Measurements from ENCODE around the gene GGCT. TPM values are rescaled to one million over a fixed set of nuclear protein-coding genes. Genes with fewer than 3 reads are reported as not detected.

GGCT gene
- total RNA-seq, 3 donors from 2014 or later, result 29.9 to 50.2 (median 32.8) TPM

GRCh38 chr7:30465046-30465810 is 39.4 kb downstream of the GGCT start:
- H3K4me1 ChIP-seq (ENCODE audit: low read depth), result peaks cover 20% of the 10 kb centered on the region
- ATAC-seq (no peak), DNase-seq (no peak)
- H3K36me3 ChIP-seq (ENCODE audit: low read depth), result no peaks in the 10 kb centered on the region
- no peak for TF ChIP-seq CTCF (IDR thresholded peaks at IDR 0.05)
- H3K9me3 ChIP-seq, result no peaks in the 10 kb centered on the region
- intact Hi-C loops (cut with DNase I, micrococcal nuclease), result no loop called here
- H3K4me3 ChIP-seq, result no peak overlapping the region

- no peak overlapping the region for H3K4me3 ChIP-seq
- H3K9me3 ChIP-seq, result no peaks in the 10 kb centered on the region
- intact Hi-C loops (cut with DNase I, micrococcal nuclease), result no loop called here
- H3K36me3 ChIP-seq (ENCODE audit: low read depth), result no peaks in the 10 kb centered on the region
- DNase-seq (no peak), ATAC-seq (no peak)
- H3K4me1 ChIP-seq (ENCODE audit: low read depth), result peaks cover 17% of the 10 kb centered on the region
- TF ChIP-seq CTCF (IDR thresholded peaks at IDR 0.05), result no peak
Observed at GRCh38 chr7:30464231-30464671, 40.4 kb downstream of the GGCT start.

DNA sequence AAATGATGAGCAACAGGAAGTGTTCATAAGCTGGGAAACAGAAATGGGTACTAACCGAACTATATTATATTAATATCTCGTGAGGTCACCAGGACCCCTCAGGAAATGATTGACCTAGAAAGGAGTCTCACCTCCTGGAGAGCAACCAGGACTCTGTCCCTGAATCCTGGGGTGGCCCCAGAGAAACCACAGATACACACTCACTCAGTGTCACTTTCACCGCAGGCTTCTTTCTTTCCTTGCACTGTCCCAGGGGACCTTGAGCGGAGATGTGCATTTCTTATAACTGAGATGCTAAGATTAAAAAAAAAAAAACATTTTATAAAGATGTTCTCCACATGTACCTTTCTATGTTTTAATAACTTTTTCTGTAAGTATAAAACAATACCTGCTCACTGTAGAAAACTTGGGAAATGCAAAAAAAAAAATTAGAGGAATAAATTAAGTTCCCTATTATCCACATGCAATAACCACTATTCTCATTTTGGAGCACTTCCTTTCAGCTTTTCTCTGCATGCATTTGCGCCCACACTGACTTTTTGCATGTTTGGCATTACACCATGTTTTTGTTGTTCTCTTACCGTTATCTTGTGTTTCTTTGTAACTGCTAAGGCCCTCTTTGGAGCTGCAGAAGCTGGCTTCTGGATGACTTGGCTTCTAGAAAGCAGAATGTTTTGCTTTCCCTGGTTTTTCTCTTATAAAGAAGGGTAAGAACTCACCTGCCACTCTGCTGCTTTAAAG is 41.1 kb downstream of the GGCT start:
- peaks cover 16% of the 10 kb centered on the region for H3K4me1 ChIP-seq (ENCODE audit: low read depth)
- no peak overlapping the region for H3K4me3 ChIP-seq
- TF ChIP-seq CTCF (IDR thresholded peaks at IDR 0.05), result no peak
- no peaks in the 10 kb centered on the region for H3K9me3 ChIP-seq
- intact Hi-C loops (cut with DNase I, micrococcal nuclease), result no loop called here
- no peak for DNase-seq
- no peaks in the 10 kb centered on the region for H3K36me3 ChIP-seq (ENCODE audit: low read depth)
- ATAC-seq, result no peak

DNA sequence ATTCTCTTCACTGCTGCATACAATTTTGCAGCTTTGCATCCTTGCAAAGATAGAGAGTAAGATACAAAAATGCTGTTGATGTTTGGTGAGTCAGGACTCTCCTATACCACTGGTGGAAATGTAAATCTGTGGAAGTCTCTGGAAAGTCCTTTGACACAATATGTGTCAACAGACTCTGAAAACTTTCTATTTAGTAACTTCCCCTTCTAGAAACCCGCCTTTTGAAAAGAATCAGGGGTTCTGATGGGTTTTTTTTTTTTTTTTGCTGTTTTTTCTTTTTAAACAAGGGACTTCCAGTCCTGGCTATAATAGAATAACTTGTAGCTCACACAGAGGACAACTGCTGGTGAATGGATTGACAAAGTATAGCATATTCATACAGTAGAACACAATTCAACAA is 42.5 kb downstream of the GGCT start:
- no peak for ATAC-seq

GRCh38 chr7:30460246-30460633 is 44.4 kb downstream of the GGCT start:
- H3K4me1 ChIP-seq (ENCODE audit: low read depth), result peaks cover 16% of the 10 kb centered on the region
- intact Hi-C loops (cut with DNase I, micrococcal nuclease), result no loop called here
- no peaks in the 10 kb centered on the region for H3K36me3 ChIP-seq (ENCODE audit: low read depth)
- H3K4me3 ChIP-seq, result no peak overlapping the region
- H3K9me3 ChIP-seq, result no peaks in the 10 kb centered on the region
- peak in 1 of 3 donors; percentile 28 for DNase-seq
- peak; percentile 37 for ATAC-seq
- TF ChIP-seq CTCF (IDR thresholded peaks at IDR 0.05), result no peak

More for the DNA sequence above, 42.5 kb downstream of the GGCT start:
- H3K9me3 ChIP-seq, result no peaks in the 10 kb centered on the region
- TF ChIP-seq CTCF (IDR thresholded peaks at IDR 0.05), result no peak
- no peak overlapping the region for H3K4me3 ChIP-seq
- intact Hi-C loops (cut with DNase I, micrococcal nuclease), result no loop called here
- no peak for DNase-seq
- H3K4me1 ChIP-seq (ENCODE audit: low read depth), result peaks cover 16% of the 10 kb centered on the region
- H3K36me3 ChIP-seq (ENCODE audit: low read depth), result no peaks in the 10 kb centered on the region

All from mucosa of descending colon (tissue), 3 donors.